HepG2 (cell line): ENCODE measurements around the gene MS4A6E. TPM values are rescaled to one million over a fixed set of nuclear protein-coding genes. Genes with fewer than 3 reads are reported as not detected.

Source experiments
- ATAC-seq: fragments of 200-7000 bp; cut with Tn5 transposase; 3 replicates; pipeline ENCODE4 v1.9.1; 2020; ENCODE audit warnings: mild to moderate bottlenecking, moderate library complexity
- BruUV-seq: library from RNA; stranded (reverse); fragments of 400-500 nt; replicated peaks from 2 replicates; lab custom pipeline; 2021; lab: Mats Ljungman, UMichigan
- CTCF ChIA-PET: fragments of 300-600 bp; formaldehyde crosslinking; extraction: SDS; loops from one replicate; lab custom pipeline; 2021; ENCODE audit warnings: low total read pairs, inconsistent platforms, low intra/inter-chr PET ratio; lab: Yijun Ruan, JAX
- POLR2A ChIA-PET: fragments of 350-600 bp; sonication (Branson Sonifier 250); formaldehyde crosslinking; loops from one replicate; lab custom pipeline; 2020; ENCODE audit warnings: antibody characterized with exemption, inconsistent platforms; lab: Yijun Ruan, JAX
- DNase-seq: peaks from one replicate; pipeline ENCODE4 v3.0.0-alpha.2; 2015; ENCODE audit warnings: low spot score
- FAIRE-seq: peaks from 3 replicates; lab custom pipeline; 2011; peaks lifted over from hg19 to GRCh38; lab: Jason Lieb, UNC
- H2AFZ ChIP-seq: one replicate; pipeline ENCODE4 v1.6.1; 2011; ENCODE audit warnings: low read length, inconsistent platforms
- H3K27ac ChIP-seq: fragments of 300-600 bp; 3 replicates; pipeline ENCODE4 v1.8.0; 2011; ENCODE audit warnings: mixed run types, mild to moderate bottlenecking, mixed read lengths, low read length, inconsistent platforms; ENCODE audit not compliant: insufficient read depth; ENCODE audit errors: extremely low read length
- H3K27me3 ChIP-seq, 2 experiments: fragments of 200-600 bp in 1 of 2; 2 replicates in 1 of 2; 3 replicates in 1 of 2; pipeline versions ENCODE4 v1.6.0 to v1.8.0; 2011; ENCODE audit warnings: low read length in 2 of 2, mild to moderate bottlenecking in 2 of 2, moderate library complexity in 2 of 2, inconsistent platforms in 1 of 2; ENCODE audit not compliant: insufficient read depth in 2 of 2, control insufficient read depth in 1 of 2
- H3K36me3 ChIP-seq, 2 experiments: fragments of 200-600 bp in 1 of 2; replicated peaks in 1 of 2; 2 replicates in 1 of 2; 3 replicates in 1 of 2; pipeline versions ENCODE4 v1.5.1 to v1.8.0; 2011; ENCODE audit warnings: low read length in 2 of 2, inconsistent platforms in 1 of 2; ENCODE audit not compliant: insufficient read depth in 2 of 2, control insufficient read depth in 1 of 2
- H3K4me1 ChIP-seq: 2 replicates; pipeline ENCODE4 v1.5.1; 2012; ENCODE audit warnings: low read length, inconsistent platforms; ENCODE audit not compliant: insufficient read depth
- H3K4me2 ChIP-seq: 2 replicates; pipeline ENCODE4 v1.6.0; 2011; ENCODE audit warnings: low read depth, low read length, inconsistent platforms
- H3K4me3 ChIP-seq, 3 experiments: fragments of 200-600 bp in 1 of 3; sonication (generic), shearing (Covaris generic) in 1 of 3; replicated peaks in 1 of 3; 2 replicates each; pipeline ENCODE4 v1.5.1; 2011 to 2016; ENCODE audit warnings: low read length in 3 of 3, inconsistent platforms in 2 of 3, low read depth in 2 of 3, mild to moderate bottlenecking in 2 of 3, control low read depth in 1 of 3, mixed read lengths in 1 of 3; ENCODE audit not compliant: insufficient read depth in 1 of 3
- H3K79me2 ChIP-seq: one replicate; pipeline ENCODE4 v1.6.1; 2011; ENCODE audit warnings: low read length, inconsistent platforms; ENCODE audit not compliant: insufficient read depth
- H3K9ac ChIP-seq: 2 replicates; pipeline ENCODE4 v1.6.0; 2011; ENCODE audit warnings: mild to moderate bottlenecking, low read depth, low read length, inconsistent platforms; ENCODE audit not compliant: insufficient read depth
- H3K9me3 ChIP-seq: 2 replicates; pipeline ENCODE4 v1.5.1; 2012; ENCODE audit warnings: mild to moderate bottlenecking, low read length
- H4K20me1 ChIP-seq: 2 replicates; pipeline ENCODE4 v1.6.0; 2011; ENCODE audit warnings: inconsistent platforms, mild to moderate bottlenecking, low read length, moderate library complexity; ENCODE audit not compliant: insufficient read depth
- AHR ChIP-seq: IDR thresholded peaks from 2 replicates; pipeline ENCODE4 v1.6.1; 2018; ENCODE audit warnings: missing genetic modification reagents, missing compliant biosample characterization
- ATF7 ChIP-seq, 2 experiments: fragments of 450-650 bp in 1 of 2; sonication (generic) in 1 of 2; formaldehyde crosslinking in 1 of 2; IDR thresholded peaks; 2 replicates each; pipeline versions ENCODE4 v1.4.0 to v1.6.1; 2016 to 2020; ENCODE audit warnings: antibody characterized with exemption in 1 of 2, mild to moderate bottlenecking in 1 of 2, missing genetic modification reagents in 1 of 2
- PHB2 ChIP-seq: fragments of 450-650 bp; IDR thresholded peaks from 2 replicates; pipeline ENCODE4 v1.6.1; 2018; ENCODE audit not compliant: partially characterized antibody
- ZNF343 ChIP-seq: sonication (generic); formaldehyde crosslinking; IDR thresholded peaks from 2 replicates; pipeline ENCODE4 v1.4.0; 2020; ENCODE audit warnings: mild to moderate bottlenecking, missing genetic modification reagents
- ZNF652 ChIP-seq: IDR thresholded peaks from 2 replicates; pipeline ENCODE4 v1.6.1; 2016; ENCODE audit warnings: low read depth, borderline replicate concordance
- WGBS: methylation state at CpG from one replicate; pipeline ENCODE4 v1.1.6; 2017; ENCODE audit warnings: low lambda C conversion rate; 5-methylcytosine and 5-hydroxymethylcytosine counted together
- in situ Hi-C: cut with HindIII; loops from 2 replicates; pipeline ENCODE4 v1.10.0; 2017; ENCODE audit warnings: low pct_unique_long_range_greater_than_20kb; ENCODE audit not compliant: extremely low pct_ligation_motif_present
- intact Hi-C: fragments of 100-400 bp; cut with micrococcal nuclease; formaldehyde crosslinking; loops from one replicate; pipeline ENCODE4 v1.10.0; 2022; ENCODE audit not compliant: unreplicated experiment
- polyA plus RNA-seq, 8 experiments: library from polyadenylated mRNA; depleted of rRNA in 3 of 8; stranded (reverse) in 7 of 8; unstranded in 1 of 8; fragments of >200 nt; fragmentation: Illumina TruSeq in 4 of 8; extraction: Trizol in 4 of 8; gene quantifications; 2 replicates each; pipeline versions ENCODE4 v1.2.1 to v1.2.3, GENCODE V29; 2011 to 2016; ENCODE audit warnings: low read depth in 4 of 8, missing spikeins in 1 of 8, mixed read lengths in 1 of 8; ENCODE audit not compliant: insufficient read depth in 1 of 8
- total RNA-seq, 5 experiments: library from RNA; depleted of rRNA; stranded (reverse); fragments of >200 nt; fragmentation: Illumina TruSeq; extraction: Trizol; gene quantifications; 2 replicates each; pipeline ENCODE4 v1.2.3, GENCODE V29; 2016; ENCODE audit warnings: low read depth in 1 of 5
- TF ChIP-seq, protein P1 (sequence below): IDR thresholded peaks from 2 replicates; pipeline ENCODE4 v1.6.1; 2016; ENCODE audit warnings: low read depth, borderline replicate concordance
- TF ChIP-seq, protein P2 (sequence below): sonication (generic); formaldehyde crosslinking; IDR thresholded peaks from 2 replicates; pipeline ENCODE4 v1.4.0; 2020; ENCODE audit warnings: missing genetic modification reagents
- TF ChIP-seq, protein P3 (sequence below): sonication (generic); formaldehyde crosslinking; IDR thresholded peaks from 2 replicates; pipeline ENCODE4 v1.5.1; 2020; ENCODE audit warnings: missing genetic modification reagents, mild to moderate bottlenecking, borderline replicate concordance

MS4A6E gene
- total and polyA plus RNA-seq, 2 of the 13 experiments (the other 11 are each of a cell fraction or from before 2014, with no cell fraction given), result not detected

DNA sequence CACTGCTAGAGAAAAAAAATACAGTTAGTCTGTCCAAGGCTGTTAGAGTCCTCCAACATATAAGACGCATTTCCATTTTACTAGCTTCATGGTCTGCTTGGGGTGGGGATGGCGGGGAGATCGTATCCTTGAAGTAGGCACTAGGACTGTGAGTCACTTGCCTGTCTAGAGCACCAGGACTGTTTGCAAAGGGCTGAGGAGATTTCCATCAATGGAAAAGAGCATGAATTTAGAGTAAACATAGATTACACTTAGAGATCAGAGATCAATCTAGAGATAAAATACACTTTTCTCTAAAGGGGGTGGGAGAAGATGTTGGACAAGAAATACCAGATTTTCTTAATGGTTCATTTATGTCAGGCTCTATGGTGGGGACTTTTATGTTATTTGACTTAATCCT lies 49.5 kb downstream of the MS4A6E start:
- ChIA-PET CTCF (no interaction called here), POLR2A (no interaction called here)
- in situ Hi-C loops (no loop called here), intact Hi-C loops (no loop called here)
- Histone ChIP-seq H3K9me3 (no peaks in the 10 kb centered on the region), H3K79me2 (no peaks in the 10 kb centered on the region), H2AFZ (no peak overlapping the region), H3K36me3 (no peaks in the 10 kb centered on the region), H3K27ac (no peak overlapping the region), H3K27me3 (peaks cover 0 to 10% of the 10 kb centered on the region in 2 experiments; a peak in 2 of 5 replicates), H3K4me1 (no peaks in the 10 kb centered on the region), H3K4me3 (no peak overlapping the region), H3K4me2 (no peak overlapping the region), H3K9ac (no peak overlapping the region), H4K20me1 (no peaks in the 10 kb centered on the region)
- WGBS, result 19% methylated on average over 3 of the region's 3 CpGs
- TF ChIP-seq, protein P1, sequence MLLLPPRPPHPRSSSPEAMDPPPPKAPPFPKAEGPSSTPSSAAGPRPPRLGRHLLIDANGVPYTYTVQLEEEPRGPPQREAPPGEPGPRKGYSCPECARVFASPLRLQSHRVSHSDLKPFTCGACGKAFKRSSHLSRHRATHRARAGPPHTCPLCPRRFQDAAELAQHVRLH (CRISPR knock-in tag), result no peak
- TF ChIP-seq PHB2 (no peak), ZNF652 (CRISPR knock-in tag) (no peak), AHR (no peak), ATF7 (IDR thresholded peaks at IDR 0.05) (no peak), ATF7 (CRISPR knock-in tag; IDR thresholded peaks at IDR 0.05) (no peak), ZNF343 (CRISPR knock-in tag) (no peak)
- TF ChIP-seq, protein P2, sequence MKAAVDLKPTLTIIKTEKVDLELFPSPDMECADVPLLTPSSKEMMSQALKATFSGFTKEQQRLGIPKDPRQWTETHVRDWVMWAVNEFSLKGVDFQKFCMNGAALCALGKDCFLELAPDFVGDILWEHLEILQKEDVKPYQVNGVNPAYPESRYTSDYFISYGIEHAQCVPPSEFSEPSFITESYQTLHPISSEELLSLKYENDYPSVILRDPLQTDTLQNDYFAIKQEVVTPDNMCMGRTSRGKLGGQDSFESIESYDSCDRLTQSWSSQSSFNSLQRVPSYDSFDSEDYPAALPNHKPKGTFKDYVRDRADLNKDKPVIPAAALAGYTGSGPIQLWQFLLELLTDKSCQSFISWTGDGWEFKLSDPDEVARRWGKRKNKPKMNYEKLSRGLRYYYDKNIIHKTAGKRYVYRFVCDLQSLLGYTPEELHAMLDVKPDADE (CRISPR knock-in tag), result no peak
- TF ChIP-seq, protein P3, sequence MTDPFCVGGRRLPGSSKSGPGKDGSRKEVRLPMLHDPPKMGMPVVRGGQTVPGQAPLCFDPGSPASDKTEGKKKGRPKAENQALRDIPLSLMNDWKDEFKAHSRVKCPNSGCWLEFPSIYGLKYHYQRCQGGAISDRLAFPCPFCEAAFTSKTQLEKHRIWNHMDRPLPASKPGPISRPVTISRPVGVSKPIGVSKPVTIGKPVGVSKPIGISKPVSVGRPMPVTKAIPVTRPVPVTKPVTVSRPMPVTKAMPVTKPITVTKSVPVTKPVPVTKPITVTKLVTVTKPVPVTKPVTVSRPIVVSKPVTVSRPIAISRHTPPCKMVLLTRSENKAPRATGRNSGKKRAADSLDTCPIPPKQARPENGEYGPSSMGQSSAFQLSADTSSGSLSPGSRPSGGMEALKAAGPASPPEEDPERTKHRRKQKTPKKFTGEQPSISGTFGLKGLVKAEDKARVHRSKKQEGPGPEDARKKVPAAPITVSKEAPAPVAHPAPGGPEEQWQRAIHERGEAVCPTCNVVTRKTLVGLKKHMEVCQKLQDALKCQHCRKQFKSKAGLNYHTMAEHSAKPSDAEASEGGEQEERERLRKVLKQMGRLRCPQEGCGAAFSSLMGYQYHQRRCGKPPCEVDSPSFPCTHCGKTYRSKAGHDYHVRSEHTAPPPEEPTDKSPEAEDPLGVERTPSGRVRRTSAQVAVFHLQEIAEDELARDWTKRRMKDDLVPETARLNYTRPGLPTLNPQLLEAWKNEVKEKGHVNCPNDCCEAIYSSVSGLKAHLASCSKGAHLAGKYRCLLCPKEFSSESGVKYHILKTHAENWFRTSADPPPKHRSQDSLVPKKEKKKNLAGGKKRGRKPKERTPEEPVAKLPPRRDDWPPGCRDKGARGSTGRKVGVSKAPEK (CRISPR knock-in tag), result no peak
- BruUV-seq, result no TSS peak
- ATAC-seq, result no peak
- no peak for FAIRE-seq
- no peak for DNase-seq
